Left ventricle myocardium inferior (tissue), 1 donor: Measurements from ENCODE around the gene CDV3. TPM values are rescaled to one million over a fixed set of nuclear protein-coding genes. Genes with fewer than 3 reads are reported as not detected.
A peak's percentile ranks its signal among the peaks of the same experiment; 100 is the strongest.

ENCODE experiments used
- DNase-seq: peaks from one replicate; pipeline ENCODE4 v3.0.0-alpha.2; 2020
- H3K27ac ChIP-seq: fragments of 200-600 bp; replicated peaks from 2 replicates; pipeline ENCODE4 v1.8.0; 2021
- H3K27me3 ChIP-seq: fragments of 200-600 bp; 2 replicates; pipeline ENCODE4 v1.8.0; 2021; ENCODE audit warnings: low read depth
- H3K36me3 ChIP-seq: fragments of 200-600 bp; 2 replicates; pipeline ENCODE4 v1.8.0; 2021
- H3K4me1 ChIP-seq: fragments of 200-600 bp; 2 replicates; pipeline ENCODE4 v1.8.0; 2021
- H3K4me3 ChIP-seq: fragments of 200-600 bp; 2 replicates; pipeline ENCODE4 v1.8.0; 2021; ENCODE audit warnings: mild to moderate bottlenecking, moderate library complexity
- H3K9me3 ChIP-seq: fragments of 200-600 bp; replicated peaks from 2 replicates; pipeline ENCODE4 v1.8.0; 2021
- CTCF ChIP-seq: fragments of 200-600 bp; IDR thresholded peaks from 2 replicates; pipeline ENCODE4 v1.8.0; 2021; ENCODE audit warnings: antibody characterized with exemption, mild to moderate bottlenecking, borderline replicate concordance
- intact Hi-C: fragments of 100-400 bp; cut with micrococcal nuclease; formaldehyde crosslinking; loops from one replicate; pipeline ENCODE4 v1.11.0; 2022
- total RNA-seq: library from RNA; stranded (reverse); fragmentation: NEBNext Ultra II Directional; extraction: Animal tissue kit (Norgen Biotek cat#: 25700); gene quantifications from one replicate; pipeline ENCODE4 v1.2.1, GENCODE V29; 2021
- donor health status: DM: no; HTN: yes; CAD: no; lungs with severe emphysema.

The CDV3 gene
- total RNA-seq, 1 donor from 2014 or later: 134 TPM

GRCh38 chr3:133570139-133570936 lies 3.1 kb upstream of the CDV3 start:
- no peak overlapping the region for H3K4me3 ChIP-seq
- peak overlapping the region; percentile 67 for H3K27ac ChIP-seq
- intact Hi-C loops: loop anchor here (10.0 kb wide), 1 partner anchor 846 kb away; the partner anchor contains the start of gene NPHP3
- DNase-seq: no peak
- no peaks in the 10 kb centered on the region for H3K27me3 ChIP-seq
- TF ChIP-seq CTCF: no peak
- no peaks in the 10 kb centered on the region for H3K9me3 ChIP-seq
- H3K36me3 ChIP-seq: peaks cover 5% of the 10 kb centered on the region
- H3K4me1 ChIP-seq: peaks cover 45% of the 10 kb centered on the region

GRCh38 chr3:133570937-133571320 lies 2.6 kb upstream of the CDV3 start:
- H3K4me1 ChIP-seq: peaks cover 51% of the 10 kb centered on the region
- no peak for TF ChIP-seq CTCF
- intact Hi-C loops: loop anchor here (10.0 kb wide), 1 partner anchor 846 kb away; the partner anchor contains the start of gene NPHP3
- no peaks in the 10 kb centered on the region for H3K27me3 ChIP-seq
- H3K4me3 ChIP-seq: no peak overlapping the region
- no peak for DNase-seq
- H3K27ac ChIP-seq: peak overlapping the region; percentile 67
- H3K9me3 ChIP-seq: no peaks in the 10 kb centered on the region
- peaks cover 11% of the 10 kb centered on the region for H3K36me3 ChIP-seq

- intact Hi-C loops: loop anchor here (10.0 kb wide), 1 partner anchor 848 kb away; the partner anchor contains the start of gene NPHP3
- peaks cover 66% of the 10 kb centered on the region for H3K4me1 ChIP-seq
- no peak for DNase-seq
These were observed 1.1 kb upstream of the CDV3 start for GRCh38 chr3:133572158-133573053.

GRCh38 chr3:133573054-133573628 lies 345 bp upstream of the CDV3 start:
- peak overlapping the region; percentile 98 for H3K27ac ChIP-seq
- H3K36me3 ChIP-seq: peaks cover 30% of the 10 kb centered on the region
- H3K4me3 ChIP-seq: peak overlapping the region; percentile 89
- peak; percentile 100 for DNase-seq
- H3K4me1 ChIP-seq: peaks cover 73% of the 10 kb centered on the region
- H3K27me3 ChIP-seq: no peaks in the 10 kb centered on the region
- H3K9me3 ChIP-seq: no peaks in the 10 kb centered on the region
- intact Hi-C loops: loop anchor here (10.0 kb wide), 1 partner anchor 848 kb away; the partner anchor contains the start of gene NPHP3
- no peak for TF ChIP-seq CTCF

More at GRCh38 chr3:133572158-133573053, 1.1 kb upstream of the CDV3 start:
- H3K27me3 ChIP-seq: no peaks in the 10 kb centered on the region
- no peaks in the 10 kb centered on the region for H3K9me3 ChIP-seq
- TF ChIP-seq CTCF: no peak
- peaks cover 23% of the 10 kb centered on the region for H3K36me3 ChIP-seq
- peak overlapping the region; percentile 92 for H3K27ac ChIP-seq
- peak overlapping the region; percentile 60 for H3K4me3 ChIP-seq
